HEK293 (cell line): ENCODE measurements around the gene FAM32A.

ENCODE experiments used
- FEZF1 ChIP-seq: fragments of 450-650 bp; formaldehyde crosslinking; IDR thresholded peaks from 2 replicates; pipeline ENCODE4 v1.5.1; 2016; ENCODE audit warnings: missing biosample characterization, missing genetic modification characterization
- RBAK ChIP-seq: fragments of 450-650 bp; formaldehyde crosslinking; IDR thresholded peaks from 2 replicates; pipeline ENCODE4 v1.5.1; 2016; ENCODE audit warnings: missing biosample characterization, missing genetic modification characterization
- REPIN1 ChIP-seq: fragments of 450-650 bp; formaldehyde crosslinking; IDR thresholded peaks from 2 replicates; pipeline ENCODE4 v1.5.1; 2017; ENCODE audit warnings: missing biosample characterization, missing genetic modification characterization, low read depth
- ZEB2 ChIP-seq: fragments of 450-650 bp; formaldehyde crosslinking; IDR thresholded peaks from 2 replicates; pipeline ENCODE4 v1.5.1; 2016; ENCODE audit warnings: missing biosample characterization, missing genetic modification characterization
- ZNF121 ChIP-seq: fragments of 450-650 bp; formaldehyde crosslinking; IDR thresholded peaks from 2 replicates; pipeline ENCODE4 v1.5.1; 2016; ENCODE audit warnings: missing biosample characterization, missing genetic modification characterization
- ZNF23 ChIP-seq: fragments of 450-650 bp; formaldehyde crosslinking; IDR thresholded peaks from 2 replicates; pipeline ENCODE4 v1.5.1; 2016; ENCODE audit warnings: missing biosample characterization, missing genetic modification characterization, borderline replicate concordance
- ZNF274 ChIP-seq, 2 experiments: fragments of 200-500 bp in 1 of 2; fragments of 450-650 bp in 1 of 2; sonication (Bioruptor generic) in 1 of 2; formaldehyde crosslinking in 1 of 2; IDR thresholded peaks; 2 replicates each; pipeline versions ENCODE4 v1.5.1 to v1.6.1; 2014 to 2016; ENCODE audit warnings: borderline replicate concordance in 1 of 2, inconsistent platforms in 1 of 2, low read length in 1 of 2, missing biosample characterization in 1 of 2, missing genetic modification characterization in 1 of 2
- ZNF292 ChIP-seq: fragments of 450-650 bp; formaldehyde crosslinking; IDR thresholded peaks from 2 replicates; pipeline ENCODE4 v1.5.1; 2016; ENCODE audit warnings: low read depth, missing biosample characterization, missing genetic modification characterization, borderline replicate concordance
- ZNF433 ChIP-seq: fragments of 450-650 bp; formaldehyde crosslinking; IDR thresholded peaks from 2 replicates; pipeline ENCODE4 v1.5.1; 2016; ENCODE audit warnings: missing biosample characterization, missing genetic modification characterization, low read depth
- ZNF777 ChIP-seq: fragments of 450-650 bp; formaldehyde crosslinking; IDR thresholded peaks from 2 replicates; pipeline ENCODE4 v1.5.1; 2017; ENCODE audit warnings: missing biosample characterization, missing genetic modification characterization, borderline replicate concordance
- TF ChIP-seq, protein P1 (sequence below): fragments of 450-650 bp; formaldehyde crosslinking; IDR thresholded peaks from 2 replicates; pipeline ENCODE4 v1.5.1; 2016; ENCODE audit warnings: missing biosample characterization, missing genetic modification characterization
- TF ChIP-seq, protein P2 (sequence below): fragments of 450-650 bp; formaldehyde crosslinking; IDR thresholded peaks from 2 replicates; pipeline ENCODE4 v1.5.1; 2016; ENCODE audit warnings: missing biosample characterization, missing genetic modification characterization
- TF ChIP-seq, protein P3 (sequence below): fragments of 450-650 bp; formaldehyde crosslinking; IDR thresholded peaks from 2 replicates; pipeline ENCODE4 v1.5.1; 2016; ENCODE audit warnings: missing biosample characterization, missing genetic modification characterization, low read depth

DNA sequence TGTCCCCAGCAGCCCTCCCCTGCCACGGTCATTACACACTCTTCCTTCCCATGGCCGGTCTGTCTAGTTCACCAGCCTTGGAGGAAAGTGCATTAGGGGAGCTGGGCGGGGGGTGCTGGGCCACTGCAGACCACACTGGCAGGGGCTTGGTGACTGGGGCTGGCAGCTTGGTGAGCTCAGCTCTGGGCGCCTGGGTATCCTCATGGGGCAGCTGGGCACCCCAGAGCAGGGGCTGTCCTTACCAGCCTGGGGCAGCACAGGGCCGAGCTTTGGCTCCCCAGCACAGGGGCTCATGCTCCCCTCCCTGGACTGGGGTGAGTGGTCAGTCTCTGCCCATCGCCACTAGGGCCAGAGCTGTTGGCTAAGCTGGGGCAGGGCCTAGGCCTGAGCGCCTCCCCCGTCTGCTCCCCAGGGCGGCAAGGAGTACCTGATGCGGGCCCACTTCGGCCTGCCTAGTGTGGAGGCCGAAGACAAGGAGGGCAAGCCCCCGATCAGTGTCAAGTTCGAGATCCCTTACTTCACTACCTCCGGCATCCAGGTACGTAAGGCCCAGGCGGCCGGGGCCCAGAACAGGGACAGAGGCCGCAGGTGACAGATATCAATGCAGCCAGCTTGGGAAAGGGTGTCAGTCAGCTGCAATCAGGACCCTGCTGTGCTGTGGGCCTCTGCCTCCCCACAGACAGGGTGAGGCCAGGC is 48.0 kb downstream of the FAM32A start:
- TF ChIP-seq, protein P1, sequence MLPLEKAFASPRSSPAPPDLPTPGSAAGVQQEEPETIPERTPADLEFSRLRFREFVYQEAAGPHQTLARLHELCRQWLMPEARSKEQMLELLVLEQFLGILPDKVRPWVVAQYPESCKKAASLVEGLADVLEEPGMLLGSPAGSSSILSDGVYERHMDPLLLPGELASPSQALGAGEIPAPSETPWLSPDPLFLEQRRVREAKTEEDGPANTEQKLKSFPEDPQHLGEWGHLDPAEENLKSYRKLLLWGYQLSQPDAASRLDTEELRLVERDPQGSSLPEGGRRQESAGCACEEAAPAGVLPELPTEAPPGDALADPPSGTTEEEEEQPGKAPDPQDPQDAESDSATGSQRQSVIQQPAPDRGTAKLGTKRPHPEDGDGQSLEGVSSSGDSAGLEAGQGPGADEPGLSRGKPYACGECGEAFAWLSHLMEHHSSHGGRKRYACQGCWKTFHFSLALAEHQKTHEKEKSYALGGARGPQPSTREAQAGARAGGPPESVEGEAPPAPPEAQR (tag by site-specific recombination): no peak
- TF ChIP-seq ZNF777 (no peak), ZNF23 (tag by site-specific recombination) (no peak), ZNF121 (no peak), FEZF1 (no peak), ZNF433 (tag by site-specific recombination) (no peak), ZEB2 (no peak), ZNF274 (IDR thresholded peaks at IDR 0.05; ENCODE audit: low read length) (no peak), ZNF274 (tag by site-specific recombination; IDR thresholded peaks at IDR 0.05; ENCODE audit: borderline replicate concordance) (no peak), ZNF292 (tag by site-specific recombination) (no peak), REPIN1 (tag by site-specific recombination) (no peak), RBAK (tag by site-specific recombination) (no peak)
- TF ChIP-seq, protein P2, sequence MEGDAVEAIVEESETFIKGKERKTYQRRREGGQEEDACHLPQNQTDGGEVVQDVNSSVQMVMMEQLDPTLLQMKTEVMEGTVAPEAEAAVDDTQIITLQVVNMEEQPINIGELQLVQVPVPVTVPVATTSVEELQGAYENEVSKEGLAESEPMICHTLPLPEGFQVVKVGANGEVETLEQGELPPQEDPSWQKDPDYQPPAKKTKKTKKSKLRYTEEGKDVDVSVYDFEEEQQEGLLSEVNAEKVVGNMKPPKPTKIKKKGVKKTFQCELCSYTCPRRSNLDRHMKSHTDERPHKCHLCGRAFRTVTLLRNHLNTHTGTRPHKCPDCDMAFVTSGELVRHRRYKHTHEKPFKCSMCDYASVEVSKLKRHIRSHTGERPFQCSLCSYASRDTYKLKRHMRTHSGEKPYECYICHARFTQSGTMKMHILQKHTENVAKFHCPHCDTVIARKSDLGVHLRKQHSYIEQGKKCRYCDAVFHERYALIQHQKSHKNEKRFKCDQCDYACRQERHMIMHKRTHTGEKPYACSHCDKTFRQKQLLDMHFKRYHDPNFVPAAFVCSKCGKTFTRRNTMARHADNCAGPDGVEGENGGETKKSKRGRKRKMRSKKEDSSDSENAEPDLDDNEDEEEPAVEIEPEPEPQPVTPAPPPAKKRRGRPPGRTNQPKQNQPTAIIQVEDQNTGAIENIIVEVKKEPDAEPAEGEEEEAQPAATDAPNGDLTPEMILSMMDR (tag by site-specific recombination): no peak
- TF ChIP-seq, protein P3, sequence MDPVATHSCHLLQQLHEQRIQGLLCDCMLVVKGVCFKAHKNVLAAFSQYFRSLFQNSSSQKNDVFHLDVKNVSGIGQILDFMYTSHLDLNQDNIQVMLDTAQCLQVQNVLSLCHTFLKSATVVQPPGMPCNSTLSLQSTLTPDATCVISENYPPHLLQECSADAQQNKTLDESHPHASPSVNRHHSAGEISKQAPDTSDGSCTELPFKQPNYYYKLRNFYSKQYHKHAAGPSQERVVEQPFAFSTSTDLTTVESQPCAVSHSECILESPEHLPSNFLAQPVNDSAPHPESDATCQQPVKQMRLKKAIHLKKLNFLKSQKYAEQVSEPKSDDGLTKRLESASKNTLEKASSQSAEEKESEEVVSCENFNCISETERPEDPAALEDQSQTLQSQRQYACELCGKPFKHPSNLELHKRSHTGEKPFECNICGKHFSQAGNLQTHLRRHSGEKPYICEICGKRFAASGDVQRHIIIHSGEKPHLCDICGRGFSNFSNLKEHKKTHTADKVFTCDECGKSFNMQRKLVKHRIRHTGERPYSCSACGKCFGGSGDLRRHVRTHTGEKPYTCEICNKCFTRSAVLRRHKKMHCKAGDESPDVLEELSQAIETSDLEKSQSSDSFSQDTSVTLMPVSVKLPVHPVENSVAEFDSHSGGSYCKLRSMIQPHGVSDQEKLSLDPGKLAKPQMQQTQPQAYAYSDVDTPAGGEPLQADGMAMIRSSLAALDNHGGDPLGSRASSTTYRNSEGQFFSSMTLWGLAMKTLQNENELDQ (tag by site-specific recombination): no peak
